Stimulated activated CD4-positive, alpha-beta T cell treated with anti-CD3 and anti-CD28 coated beads, Interleukin-15, amount 100 ng/mL, for 48 hours (primary cell): Measurements from ENCODE around the gene TMEM87B.

ENCODE experiments used
- DNase-seq, 2 donors: peaks; one replicate each; pipeline ENCODE4 v3.0.0-alpha.2; 2020; ENCODE audit warnings: low read depth in 2 of 2

The TMEM87B gene

DNA sequence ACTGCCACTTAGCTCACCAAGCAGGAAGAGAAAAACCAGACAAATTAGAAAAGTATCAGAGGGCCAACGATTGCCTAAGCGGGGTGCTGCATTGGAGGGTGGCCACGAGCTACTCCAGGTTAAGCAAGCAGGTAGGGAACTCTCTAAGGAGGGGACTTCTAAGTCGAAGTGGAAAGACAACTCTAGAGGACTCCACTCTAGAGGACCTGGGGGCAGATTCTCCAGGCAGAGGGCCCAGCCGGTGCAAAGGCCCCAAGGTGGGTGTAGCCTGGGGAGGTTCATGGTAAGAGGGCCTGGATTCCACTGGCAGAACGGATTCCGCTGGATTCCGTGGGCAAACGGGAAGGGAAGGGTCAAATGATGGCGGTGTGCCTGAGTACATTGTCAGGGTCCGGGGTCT lies 95.8 kb downstream of the TMEM87B start:
- DNase-seq: no peak

- DNase-seq: no peak
Measured at GRCh38 chr2:112151271-112151670, 96.2 kb downstream of the TMEM87B start.

- no peak for DNase-seq
Measured at GRCh38 chr2:112151701-112152440, 96.8 kb downstream of the TMEM87B start.

DNA sequence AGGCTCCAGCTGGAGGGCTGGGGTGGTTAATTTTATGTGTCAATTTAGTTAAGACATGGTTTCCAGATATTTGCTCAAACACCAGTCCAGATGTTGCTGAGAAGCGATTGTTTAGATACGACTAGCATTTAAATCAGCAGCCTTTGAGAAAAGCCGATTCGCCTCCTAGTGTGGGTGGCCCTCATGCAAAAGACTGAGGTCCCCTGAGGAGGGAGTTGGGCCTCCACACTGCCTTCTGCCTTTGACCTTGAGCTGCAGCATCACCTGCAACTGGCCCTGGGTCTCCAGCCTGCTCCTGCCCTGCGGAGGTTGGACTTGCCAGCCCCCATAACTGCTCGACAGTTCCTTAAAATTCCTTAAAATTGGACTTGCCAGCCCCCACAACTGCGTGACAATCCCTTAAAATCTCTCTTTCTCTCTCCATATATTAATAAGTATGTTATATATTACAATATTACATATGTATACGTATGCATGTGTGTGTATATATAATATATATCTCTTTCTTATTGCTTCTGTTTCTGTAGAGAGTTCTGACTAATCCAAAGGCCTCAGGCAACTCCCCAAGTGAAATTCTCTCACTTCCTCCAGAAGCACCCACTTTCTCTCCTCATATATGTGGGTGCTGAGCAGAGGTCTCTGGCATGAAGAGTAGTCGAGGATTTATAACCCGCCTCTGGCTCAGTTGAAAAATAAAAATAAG lies 97.6 kb downstream of the TMEM87B start:
- no peak for DNase-seq

- no peak for DNase-seq
Measured at GRCh38 chr2:112153179-112153490, 98.1 kb downstream of the TMEM87B start.

DNA sequence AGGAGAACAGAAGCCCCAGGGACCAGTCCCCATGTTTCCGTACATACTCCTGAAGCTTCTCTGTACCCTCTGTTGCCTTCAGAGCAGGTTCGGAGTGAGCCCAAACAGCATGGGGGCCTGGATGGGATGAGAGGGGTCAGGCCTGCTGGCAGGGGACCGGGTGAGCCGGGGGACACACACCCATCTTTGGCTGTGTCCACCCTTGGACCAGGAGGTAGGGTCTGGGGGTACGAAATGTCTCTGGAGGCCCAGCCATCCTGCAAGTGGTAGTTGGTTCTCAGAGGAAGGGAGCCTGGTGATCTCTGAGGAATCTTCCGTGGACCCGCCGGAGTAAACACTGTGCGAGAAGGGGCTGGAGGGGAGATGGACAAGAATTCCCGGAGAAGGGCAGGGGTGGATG lies 98.4 kb downstream of the TMEM87B start:
- DNase-seq: no peak

- no peak for DNase-seq
Measured at GRCh38 chr2:112154246-112155117, 99.4 kb downstream of the TMEM87B start.

GRCh38 chr2:112155331-112156151 lies 100.5 kb downstream of the TMEM87B start:
- peak in 1 of 2 donors; percentile 14 for DNase-seq

GRCh38 chr2:112156152-112156986 lies 101.3 kb downstream of the TMEM87B start:
- peak in 1 of 2 donors; percentile 23 for DNase-seq

GRCh38 chr2:112157472-112157871 lies 102.4 kb downstream of the TMEM87B start:
- no peak for DNase-seq

DNA sequence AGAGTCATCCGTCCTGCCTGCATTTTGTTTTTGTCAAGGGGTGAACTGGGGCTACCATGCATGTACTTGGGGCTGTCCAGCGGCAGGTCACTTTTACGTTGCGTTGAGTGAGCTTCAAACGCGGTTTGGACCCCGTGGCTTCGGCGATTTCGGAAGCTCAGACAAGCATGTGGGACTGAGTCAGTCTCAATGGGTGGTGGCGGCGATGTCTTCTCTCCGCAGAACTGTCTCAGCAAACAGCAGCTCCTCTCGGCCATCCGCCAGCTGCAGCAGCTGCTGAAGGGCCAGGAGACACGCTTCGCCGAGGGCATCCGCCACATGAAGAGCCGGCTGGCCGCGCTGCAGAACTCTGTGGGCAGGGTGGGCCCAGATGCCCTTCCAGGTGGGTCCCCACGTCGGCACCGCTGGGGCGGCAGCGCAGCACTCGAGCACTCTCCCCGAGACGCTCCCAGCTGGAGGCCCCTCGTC lies 104.4 kb downstream of the TMEM87B start:
- no peak for DNase-seq

DNA sequence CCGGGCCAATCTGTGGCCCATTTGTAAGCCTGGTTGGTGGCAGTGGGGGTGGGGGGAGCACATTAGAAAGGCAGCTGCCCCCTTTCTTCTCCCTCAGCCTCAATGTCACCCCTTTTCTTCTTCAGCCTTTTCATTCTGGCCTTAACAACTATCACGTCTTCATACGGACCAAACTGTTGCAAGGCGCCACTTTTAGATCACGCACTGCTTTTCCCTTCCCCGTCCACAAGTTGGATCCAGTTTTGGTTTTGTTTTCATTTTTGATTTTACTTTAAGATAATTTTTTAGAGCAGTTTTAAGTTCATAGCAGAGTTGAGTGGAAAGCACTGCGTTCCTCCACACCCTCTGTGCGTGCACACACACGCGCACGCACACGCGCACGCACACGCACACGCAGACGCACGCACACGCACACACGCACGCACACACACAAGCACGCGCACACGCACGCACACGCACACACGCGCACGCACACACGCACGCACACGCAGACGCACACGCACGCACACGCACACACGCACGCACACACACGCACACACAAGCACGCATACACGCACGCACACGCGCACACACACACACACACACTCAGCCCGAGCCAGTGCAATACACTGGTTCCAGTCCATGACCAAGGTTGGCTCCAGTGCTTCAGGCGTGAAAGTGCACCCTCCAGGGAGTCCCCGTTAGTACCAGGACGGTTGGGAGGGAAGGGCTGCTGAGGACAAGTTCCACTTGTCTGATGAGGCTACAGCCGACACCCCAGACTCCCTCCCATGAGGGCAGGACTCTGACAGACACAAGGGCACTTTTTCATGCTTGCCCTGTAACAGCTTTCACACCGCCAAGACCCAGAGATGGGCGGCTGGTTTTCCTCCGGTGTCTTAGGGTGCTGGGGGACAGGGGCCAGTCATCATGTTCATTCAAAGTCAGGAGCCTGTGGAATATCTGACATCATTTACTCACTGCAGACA lies 105.5 kb downstream of the TMEM87B start:
- no peak for DNase-seq

DNA sequence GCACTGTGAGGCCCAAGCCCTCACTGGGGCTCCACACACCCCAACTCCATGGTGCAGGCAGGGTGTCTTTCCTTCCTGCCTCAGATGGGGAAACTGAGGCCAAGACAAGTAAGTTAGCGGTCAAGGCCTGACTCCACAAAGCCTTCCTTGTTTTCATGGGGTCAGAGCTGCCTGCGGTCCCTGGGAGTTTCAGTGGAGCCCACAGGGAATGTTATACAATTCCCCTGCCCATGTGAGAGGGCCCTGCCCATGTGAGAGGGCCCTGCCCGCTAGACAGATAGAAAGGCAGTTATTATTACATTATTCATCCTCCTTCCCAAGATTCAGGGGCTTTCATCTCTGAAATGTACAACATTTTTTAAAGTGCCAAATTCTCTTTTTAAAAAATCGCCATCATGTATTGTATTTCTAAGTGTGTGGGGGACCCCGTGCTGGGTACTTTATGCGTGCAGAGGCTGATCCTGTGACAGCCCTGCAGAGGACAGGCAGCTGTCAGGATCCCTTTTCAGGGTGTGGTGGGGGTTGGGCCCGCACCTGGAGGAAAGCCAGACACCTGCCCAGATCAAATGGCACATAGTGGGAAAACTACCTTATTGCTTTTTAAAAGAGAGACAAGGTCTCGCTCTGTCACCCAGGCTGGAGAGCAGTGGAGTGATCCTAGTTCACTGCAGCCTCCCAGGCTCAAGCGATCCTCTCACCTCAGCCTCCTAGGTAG lies 106.5 kb downstream of the TMEM87B start:
- no peak for DNase-seq

DNA sequence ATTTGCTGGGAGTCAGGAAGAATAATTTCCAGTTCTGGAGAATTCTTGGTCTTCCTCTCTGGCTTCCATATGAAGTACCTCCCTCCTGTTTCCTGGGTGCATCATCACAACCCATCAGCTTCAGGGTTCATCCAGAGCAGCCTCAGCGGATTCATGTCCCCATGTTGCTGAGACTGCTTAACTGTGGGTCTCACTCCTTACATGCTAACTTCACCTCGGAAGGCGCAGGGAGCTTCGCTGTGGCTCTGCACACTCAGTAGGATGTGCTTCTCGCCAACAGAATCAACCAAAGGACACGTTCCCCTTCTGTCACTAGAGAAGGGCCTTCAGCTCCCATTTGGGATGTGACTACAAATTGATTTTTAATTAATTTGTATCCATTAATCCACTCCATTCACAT lies 107.3 kb downstream of the TMEM87B start:
- DNase-seq: no peak

DNA sequence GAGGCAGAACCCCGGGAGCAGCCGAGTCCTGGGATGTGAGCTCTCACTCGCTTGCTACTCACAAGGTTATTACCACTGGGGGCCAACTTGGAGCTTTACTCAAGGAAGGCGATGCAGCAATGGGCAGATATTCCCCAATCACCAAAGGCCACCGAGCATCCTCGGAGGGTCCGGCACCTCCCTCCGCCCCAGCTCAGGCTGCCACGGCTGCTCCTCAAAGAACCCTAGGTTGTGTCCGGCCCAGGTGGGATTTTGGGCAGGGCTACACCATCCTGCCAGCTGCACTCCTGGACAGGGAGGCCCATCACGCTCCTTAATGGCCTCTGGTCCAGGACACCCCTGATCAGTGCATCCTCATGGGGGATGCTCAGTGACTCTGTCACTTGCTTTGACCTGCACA lies 107.9 kb downstream of the TMEM87B start:
- DNase-seq: no peak

GRCh38 chr2:112163541-112163981 lies 108.5 kb downstream of the TMEM87B start:
- DNase-seq: no peak

DNA sequence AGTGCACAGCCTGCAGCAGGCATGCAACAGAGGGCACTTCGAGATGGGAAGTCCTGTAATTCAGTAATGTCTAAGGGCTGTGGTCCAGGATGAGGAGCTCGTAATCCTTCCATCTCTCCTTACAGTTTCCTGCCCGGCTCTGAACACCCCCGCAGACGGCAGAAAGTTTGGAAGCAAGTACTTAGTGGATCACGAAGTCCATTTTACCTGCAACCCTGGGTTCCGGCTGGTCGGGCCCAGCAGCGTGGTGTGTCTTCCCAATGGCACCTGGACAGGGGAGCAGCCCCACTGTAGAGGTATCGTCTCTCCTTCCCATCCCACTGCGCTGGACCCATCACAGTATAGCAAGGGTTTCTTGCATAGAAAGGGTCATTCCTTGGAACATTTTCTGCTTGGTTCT lies 109.8 kb downstream of the TMEM87B start:
- DNase-seq: no peak

DNA sequence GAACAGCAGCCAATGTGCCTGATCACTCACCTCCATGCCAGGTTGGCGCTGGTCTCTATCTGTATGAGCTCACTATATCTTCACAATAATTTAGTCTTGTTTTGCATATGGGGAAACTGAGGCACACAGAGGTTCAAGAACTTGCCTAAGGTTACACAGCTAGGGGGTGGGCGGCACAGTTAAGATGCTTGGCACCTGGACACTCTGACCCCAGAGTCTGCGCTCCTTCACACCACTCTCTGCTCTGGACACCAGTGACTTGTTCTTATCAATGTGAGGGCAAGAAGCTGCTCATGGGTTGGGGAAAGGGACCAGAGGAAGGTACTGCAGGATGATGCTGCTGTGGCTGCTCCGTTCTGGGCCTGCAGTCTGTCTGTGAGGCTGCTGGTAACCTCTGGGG lies 110.2 kb downstream of the TMEM87B start:
- DNase-seq: no peak
